NOMO-1 (cell line): ENCODE measurements around the gene ANO3.
"Not testable (repeated sequence)": the region's sequence is repeated elsewhere in the genome, so short reads cannot be mapped to it uniquely, and the experiment has no call there.

ENCODE experiments used
- DNase-seq, 2 experiments: peaks; one replicate each; lab custom pipeline; 2025; ENCODE audit not compliant: unreplicated experiment in 2 of 2; lab: John Stamatoyannopoulos, UW

ANO3 gene

DNA sequence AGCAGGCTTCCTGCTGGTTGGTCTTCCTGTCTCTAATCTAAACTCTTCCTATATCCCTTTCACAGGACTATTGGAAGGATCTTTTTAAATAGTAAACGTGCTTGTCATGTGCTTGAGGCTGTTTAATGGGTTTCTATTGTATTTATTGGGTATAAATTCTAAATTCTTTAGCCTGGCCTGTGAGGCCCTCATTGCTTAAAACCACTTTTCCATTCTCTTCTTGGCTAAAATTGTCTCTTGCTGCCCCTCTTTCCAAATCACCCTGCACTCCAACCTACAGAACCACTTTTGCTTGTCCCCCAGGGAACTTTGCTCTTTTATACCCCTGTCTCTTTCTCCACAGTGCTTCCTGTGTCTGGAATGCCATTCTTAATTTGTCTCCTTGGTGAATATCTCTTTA is 286.5 kb downstream of the ANO3 start:
- no peak for DNase-seq

GRCh38 chr11:26620282-26621045 is 288.5 kb downstream of the ANO3 start:
- DNase-seq = no peak

DNA sequence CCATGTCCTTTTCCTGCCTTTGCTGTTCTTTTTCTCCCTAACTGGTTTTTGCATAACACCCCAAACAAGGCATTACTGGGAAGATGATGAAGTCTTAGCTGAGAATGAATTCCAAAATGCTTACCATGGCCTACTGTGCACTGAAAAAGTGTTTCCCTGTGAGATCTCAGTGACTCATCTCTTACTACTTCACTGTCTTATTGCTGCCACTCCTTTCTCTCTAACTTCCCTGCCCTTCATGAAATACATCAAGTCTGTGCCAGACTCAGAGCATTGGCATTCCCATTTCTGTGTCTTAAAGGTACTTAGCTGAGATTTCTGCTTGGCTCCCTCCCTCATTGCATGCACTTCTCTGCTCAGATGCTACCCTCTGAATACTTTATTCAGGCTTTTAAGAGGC is 289.2 kb downstream of the ANO3 start:
- no peak for DNase-seq

DNA sequence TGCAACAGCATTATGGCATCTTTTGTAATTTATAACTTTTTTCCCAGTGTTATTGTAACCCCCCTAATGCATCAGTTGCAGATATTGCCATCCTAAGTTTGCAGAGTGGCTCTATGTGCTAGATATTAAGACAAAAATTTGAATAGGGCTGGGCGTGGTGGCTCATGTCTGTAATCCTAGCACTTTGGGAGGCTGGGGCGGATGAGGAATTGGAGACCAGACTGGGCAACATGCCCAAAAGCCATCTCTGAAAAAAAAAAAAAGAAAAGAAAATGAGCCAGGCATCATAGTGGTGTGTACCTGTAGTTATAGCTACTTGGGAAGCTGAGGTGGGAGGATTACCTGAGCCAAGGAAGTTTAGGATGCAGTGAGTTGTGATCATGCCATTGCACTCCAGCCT is 290.3 kb downstream of the ANO3 start:
- DNase-seq = no peak

DNA sequence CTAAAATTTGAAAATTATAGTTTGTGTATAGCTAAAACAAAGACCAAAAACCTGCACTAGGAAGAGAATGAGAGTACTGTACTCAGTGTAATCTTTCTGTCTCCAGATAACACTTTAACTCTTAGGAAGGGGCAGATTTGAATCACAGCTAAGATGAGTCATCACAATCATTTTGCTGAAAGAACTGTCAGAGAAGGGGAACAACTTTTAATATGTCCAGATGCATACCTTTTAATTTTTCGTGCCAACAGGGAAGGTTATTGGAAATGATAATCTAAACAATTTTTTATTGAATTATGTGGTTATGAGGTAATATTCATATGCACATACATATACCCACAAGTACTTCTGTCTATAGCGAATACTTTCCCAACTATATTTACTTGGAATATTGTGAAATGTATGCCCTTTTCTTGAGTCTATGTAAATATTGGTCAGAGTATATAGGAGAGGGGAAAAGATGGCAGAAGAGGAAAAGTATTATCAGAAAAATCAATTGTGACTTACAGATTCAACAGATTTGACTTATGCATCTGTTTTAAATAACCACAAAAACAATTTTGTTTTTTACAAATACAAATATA is 291.2 kb downstream of the ANO3 start:
- peak in 1 of 2 experiments; percentile 63 for DNase-seq

GRCh38 chr11:26626346-26626745 is 294.4 kb downstream of the ANO3 start:
- DNase-seq = no peak

GRCh38 chr11:26632691-26633159 is 300.8 kb downstream of the ANO3 start:
- DNase-seq = peak; percentile 34 to 80

GRCh38 chr11:26643314-26643713 is 311.4 kb downstream of the ANO3 start:
- not testable (repeated sequence) for DNase-seq

DNA sequence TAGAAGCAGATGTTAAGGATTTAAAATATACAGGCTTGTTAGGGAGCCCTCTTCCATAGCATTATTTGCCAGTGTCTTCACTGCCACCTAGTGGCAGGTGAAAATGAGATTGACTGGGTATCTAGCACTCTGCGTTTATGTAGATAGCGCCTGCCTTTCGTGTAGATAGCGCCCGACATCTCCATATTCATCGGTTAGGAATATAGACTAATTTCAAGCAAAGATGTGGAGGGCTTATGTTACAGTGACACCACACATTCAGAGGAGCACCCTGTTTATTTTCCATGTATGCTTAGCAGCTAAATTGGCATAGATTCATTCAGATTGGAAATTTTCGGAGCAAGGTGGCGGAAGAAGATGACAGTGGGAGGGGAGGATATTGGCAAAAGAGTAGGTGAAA is 318.0 kb downstream of the ANO3 start:
- DNase-seq = peak; percentile 61 to 74

DNA sequence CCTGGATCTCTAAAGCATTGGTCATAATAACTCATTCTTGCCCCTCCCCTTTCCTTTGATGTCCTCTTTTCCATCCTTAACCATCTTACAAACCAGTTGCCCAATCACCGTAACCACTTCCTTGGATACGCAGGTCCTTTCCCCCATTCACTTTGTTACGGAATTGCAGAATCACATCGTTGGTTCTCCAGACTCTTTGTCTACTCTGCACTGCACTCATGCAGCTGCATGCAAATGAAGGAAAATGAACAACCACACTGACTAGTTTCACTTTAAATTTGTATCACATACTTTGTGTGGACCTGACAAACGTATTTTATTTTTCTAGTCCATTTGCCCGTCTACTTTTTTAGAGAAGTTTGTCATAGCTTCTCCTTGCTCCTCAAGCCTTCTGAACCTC is 320.0 kb downstream of the ANO3 start:
- no peak for DNase-seq

DNA sequence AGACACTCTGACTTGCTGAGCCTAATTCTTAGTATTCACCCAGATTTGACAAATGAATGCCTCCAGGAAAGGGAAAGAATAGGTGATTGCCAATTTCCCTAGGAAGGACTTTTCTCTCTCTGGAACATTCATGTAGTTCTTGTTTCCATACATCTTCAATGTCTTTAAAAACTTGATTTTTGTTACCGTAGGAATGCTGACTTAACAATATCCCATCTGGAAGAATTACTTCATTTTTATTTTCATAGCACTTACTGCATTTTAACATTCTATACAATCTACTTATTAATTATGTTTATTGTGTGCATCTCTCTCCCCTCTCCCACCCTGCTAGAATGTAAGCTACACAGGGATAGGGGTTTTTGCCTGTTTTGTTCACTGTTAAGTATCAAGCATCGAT is 323.4 kb downstream of the ANO3 start:
- DNase-seq = no peak

- DNase-seq = no peak
Observed at GRCh38 chr11:26662916-26663315, 331.0 kb downstream of the ANO3 start.

GRCh38 chr11:26665036-26665435 is 333.1 kb downstream of the ANO3 start:
- no peak for DNase-seq

- DNase-seq = no peak
Observed at GRCh38 chr11:26665946-26666345, 334.0 kb downstream of the ANO3 start.

DNA sequence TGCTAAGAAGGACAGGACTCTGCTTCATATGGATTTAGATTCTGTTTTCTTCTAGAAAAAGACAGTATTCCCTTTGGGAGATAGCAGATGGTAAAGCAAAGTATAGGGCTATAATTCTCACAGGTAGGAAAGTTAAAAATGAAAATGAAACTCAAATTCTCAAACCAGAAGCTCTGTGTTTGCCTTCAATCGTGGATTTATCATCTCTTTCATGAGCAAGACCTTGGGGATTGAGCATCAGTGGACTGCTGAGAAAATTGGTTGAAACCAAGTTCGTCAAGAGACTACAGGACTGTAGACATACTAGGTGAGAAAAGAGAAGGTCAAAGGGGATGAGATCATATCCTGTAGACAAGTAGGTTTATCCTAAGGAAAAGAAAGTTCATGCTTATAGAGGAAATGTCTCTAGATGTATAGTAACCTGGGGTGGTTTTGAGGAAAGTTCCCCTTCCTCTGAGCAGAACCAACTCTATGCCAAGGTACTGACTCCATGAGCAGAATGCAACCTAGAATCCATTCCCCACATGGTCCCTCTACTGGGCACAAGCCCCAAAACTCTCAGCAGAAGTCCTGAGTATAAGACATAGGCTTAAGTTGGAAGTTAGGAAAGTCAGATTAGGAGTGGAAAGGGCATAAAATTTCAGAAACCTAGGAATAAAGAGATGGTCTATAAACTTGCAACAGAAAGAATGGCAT is 343.5 kb downstream of the ANO3 start:
- no peak for DNase-seq

GRCh38 chr11:26676641-26677040 is 344.7 kb downstream of the ANO3 start:
- DNase-seq = no peak

DNA sequence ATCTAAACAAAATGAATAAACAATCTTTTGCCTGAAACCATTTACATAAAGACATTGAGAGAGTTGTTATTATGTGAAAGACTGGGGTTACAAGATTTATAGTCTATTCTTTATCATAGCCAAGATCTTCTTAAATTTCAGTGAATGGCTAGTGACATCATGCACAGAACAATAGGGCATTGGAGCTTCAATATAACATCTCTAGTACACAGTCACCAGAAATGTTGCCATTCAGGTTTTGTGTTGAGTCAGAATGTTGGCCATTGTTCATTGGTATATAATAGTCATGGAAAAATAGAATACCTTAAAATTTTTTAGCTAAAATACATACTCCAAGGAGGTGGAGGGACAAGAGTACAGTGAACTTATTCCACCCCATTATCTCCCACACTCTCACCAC is 345.6 kb downstream of the ANO3 start:
- no peak for DNase-seq

- DNase-seq = no peak
Observed at GRCh38 chr11:26687351-26687750, 355.4 kb downstream of the ANO3 start.

DNA sequence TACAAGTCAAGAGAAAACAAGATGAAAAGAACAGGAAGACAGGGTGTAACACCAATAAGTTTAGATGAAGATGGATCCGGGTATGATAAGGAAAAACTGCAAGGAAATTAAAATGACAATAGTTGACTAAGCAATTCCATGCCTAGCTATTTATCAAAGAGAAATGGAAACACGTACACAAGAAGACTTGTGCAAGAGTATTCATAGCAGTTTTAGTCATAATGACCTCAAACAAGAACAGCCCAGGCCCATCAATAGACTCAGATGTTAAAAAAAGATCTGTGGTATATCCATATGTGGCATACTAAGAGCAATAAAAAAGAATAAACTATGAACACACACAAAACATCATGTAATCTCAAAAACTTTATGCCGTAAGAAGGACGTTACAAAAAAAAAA is 356.8 kb downstream of the ANO3 start:
- no peak for DNase-seq

- DNase-seq = no peak
Observed at GRCh38 chr11:26696330-26696729, 364.4 kb downstream of the ANO3 start.

DNA sequence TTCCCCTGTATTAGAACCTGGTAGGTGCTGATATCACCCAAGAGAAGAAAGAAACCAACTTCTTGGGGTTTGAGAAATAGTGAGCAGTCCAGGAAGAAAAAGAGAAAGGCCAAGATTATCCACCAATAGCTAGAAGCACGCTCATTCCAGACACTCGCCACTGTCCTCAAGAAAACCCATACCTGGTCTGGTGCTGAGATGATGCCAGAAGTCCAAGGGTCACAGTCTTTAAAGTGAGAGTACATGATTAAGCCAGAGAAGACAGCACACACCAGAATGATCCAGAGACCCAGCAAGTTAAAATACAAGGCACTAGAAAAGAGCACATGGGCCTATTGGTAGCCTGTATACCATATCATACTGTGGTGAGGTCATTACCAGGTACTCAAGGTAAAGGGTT is 366.3 kb downstream of the ANO3 start:
- no peak for DNase-seq
